Tibial nerve (tissue), 4 donors: ENCODE data around the gene SREK1IP1.

Experiments used
- CTCF ChIP-seq, 5 experiments: fragments of 200-600 bp in 3 of 5; fragments of 450-650 bp in 2 of 5; sonication (generic) in 3 of 5; IDR thresholded peaks; one replicate each; pipeline ENCODE4 v1.5.1; 2016 to 2019; ENCODE audit warnings: antibody characterized with exemption in 5 of 5, mild to moderate bottlenecking in 3 of 5, moderate library complexity in 2 of 5
- EP300 ChIP-seq, 2 donors: sonication (generic); formaldehyde crosslinking; IDR thresholded peaks; one replicate each; pipeline ENCODE4 v1.6.1; 2017; ENCODE audit warnings: antibody characterized with exemption in 2 of 2, mild to moderate bottlenecking in 1 of 2
- POLR2A ChIP-seq, 2 donors: fragments of 450-650 bp; IDR thresholded peaks; one replicate each; pipeline ENCODE4 v1.6.1; 2017; ENCODE audit warnings: antibody characterized with exemption in 2 of 2, mild to moderate bottlenecking in 2 of 2, moderate library complexity in 2 of 2

- TF ChIP-seq CTCF (IDR thresholded peaks at IDR 0.05) (no peak), POLR2A (IDR thresholded peaks at IDR 0.05) (no peak), EP300 (IDR thresholded peaks at IDR 0.05) (no peak)
These were observed 45.9 kb downstream of the SREK1IP1 start for GRCh38 chr5:64722588-64722987.
